Measurements from ENCODE around the gene FMNL2.

The FMNL2 gene

GRCh38 chr2:152562198-152562884 is 227.4 kb downstream of the FMNL2 start:
- TF ChIP-seq CTCF (IDR thresholded peaks at IDR 0.05), result no peak
- DNase-seq (ENCODE audit: low spot score), result no peak
- Histone ChIP-seq H3K27ac (no peak overlapping the region), H3K4me3 (no peak overlapping the region)

GRCh38 chr2:152563764-152564163 is 228.8 kb downstream of the FMNL2 start:
- no peak overlapping the region for H3K27ac ChIP-seq
- no peak for DNase-seq (ENCODE audit: low spot score)
- no peak overlapping the region for H3K4me3 ChIP-seq
- TF ChIP-seq CTCF (IDR thresholded peaks at IDR 0.05), result no peak

- no peak for TF ChIP-seq CTCF (IDR thresholded peaks at IDR 0.05)
- no peak for DNase-seq (ENCODE audit: low spot score)
- no peak overlapping the region for H3K4me3 ChIP-seq
- no peak overlapping the region for H3K27ac ChIP-seq
Observed at GRCh38 chr2:152564754-152565551, 230.0 kb downstream of the FMNL2 start.

- no peak for TF ChIP-seq CTCF (IDR thresholded peaks at IDR 0.05)
- DNase-seq (ENCODE audit: low spot score), result no peak
- H3K27ac ChIP-seq, result no peak overlapping the region
- no peak overlapping the region for H3K4me3 ChIP-seq
Observed at GRCh38 chr2:152565884-152566727, 231.1 kb downstream of the FMNL2 start.

- no peak for DNase-seq (ENCODE audit: low spot score)
- Histone ChIP-seq H3K4me3 (no peak overlapping the region), H3K27ac (no peak overlapping the region)
- no peak for TF ChIP-seq CTCF (IDR thresholded peaks at IDR 0.05)
Observed at GRCh38 chr2:152566728-152567069, 231.7 kb downstream of the FMNL2 start.

- Histone ChIP-seq H3K4me3 (no peak overlapping the region), H3K27ac (no peak overlapping the region)
- DNase-seq (ENCODE audit: low spot score), result no peak
- no peak for TF ChIP-seq CTCF (IDR thresholded peaks at IDR 0.05)
Observed at GRCh38 chr2:152568531-152568930, 233.6 kb downstream of the FMNL2 start.
